ENCODE data around the gene CWF19L1.
"Not testable (repeated sequence)": the region's sequence is repeated elsewhere in the genome, so short reads cannot be mapped to it uniquely, and the experiment has no call there.

CWF19L1 gene

GRCh38 chr10:100282907-100283306, 15.5 kb upstream of the CWF19L1 start:
- no peak for ATAC-seq
- no peak for TF ChIP-seq TCF4 (CRISPR knock-in tag; IDR thresholded peaks at IDR 0.05; ENCODE audit: borderline replicate concordance)
- TF ChIP-seq, protein P1, sequence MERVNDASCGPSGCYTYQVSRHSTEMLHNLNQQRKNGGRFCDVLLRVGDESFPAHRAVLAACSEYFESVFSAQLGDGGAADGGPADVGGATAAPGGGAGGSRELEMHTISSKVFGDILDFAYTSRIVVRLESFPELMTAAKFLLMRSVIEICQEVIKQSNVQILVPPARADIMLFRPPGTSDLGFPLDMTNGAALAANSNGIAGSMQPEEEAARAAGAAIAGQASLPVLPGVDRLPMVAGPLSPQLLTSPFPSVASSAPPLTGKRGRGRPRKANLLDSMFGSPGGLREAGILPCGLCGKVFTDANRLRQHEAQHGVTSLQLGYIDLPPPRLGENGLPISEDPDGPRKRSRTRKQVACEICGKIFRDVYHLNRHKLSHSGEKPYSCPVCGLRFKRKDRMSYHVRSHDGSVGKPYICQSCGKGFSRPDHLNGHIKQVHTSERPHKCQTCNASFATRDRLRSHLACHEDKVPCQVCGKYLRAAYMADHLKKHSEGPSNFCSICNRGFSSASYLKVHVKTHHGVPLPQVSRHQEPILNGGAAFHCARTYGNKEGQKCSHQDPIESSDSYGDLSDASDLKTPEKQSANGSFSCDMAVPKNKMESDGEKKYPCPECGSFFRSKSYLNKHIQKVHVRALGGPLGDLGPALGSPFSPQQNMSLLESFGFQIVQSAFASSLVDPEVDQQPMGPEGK (CRISPR knock-in tag; IDR thresholded peaks at IDR 0.05; ENCODE audit: borderline replicate concordance), result no peak
- no peak for TF ChIP-seq SNAI2 (CRISPR knock-in tag; IDR thresholded peaks at IDR 0.05)
- TF ChIP-seq CSDC2 (CRISPR knock-in tag; IDR thresholded peaks at IDR 0.05), result no peak
- no peak for TF ChIP-seq POU6F1 (CRISPR knock-in tag; IDR thresholded peaks at IDR 0.05; ENCODE audit: borderline replicate concordance, low read depth)
- TF ChIP-seq, protein P2, sequence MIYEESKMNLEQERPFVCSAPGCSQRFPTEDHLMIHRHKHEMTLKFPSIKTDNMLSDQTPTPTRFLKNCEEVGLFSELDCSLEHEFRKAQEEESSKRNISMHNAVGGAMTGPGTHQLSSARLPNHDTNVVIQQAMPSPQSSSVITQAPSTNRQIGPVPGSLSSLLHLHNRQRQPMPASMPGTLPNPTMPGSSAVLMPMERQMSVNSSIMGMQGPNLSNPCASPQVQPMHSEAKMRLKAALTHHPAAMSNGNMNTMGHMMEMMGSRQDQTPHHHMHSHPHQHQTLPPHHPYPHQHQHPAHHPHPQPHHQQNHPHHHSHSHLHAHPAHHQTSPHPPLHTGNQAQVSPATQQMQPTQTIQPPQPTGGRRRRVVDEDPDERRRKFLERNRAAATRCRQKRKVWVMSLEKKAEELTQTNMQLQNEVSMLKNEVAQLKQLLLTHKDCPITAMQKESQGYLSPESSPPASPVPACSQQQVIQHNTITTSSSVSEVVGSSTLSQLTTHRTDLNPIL (CRISPR knock-in tag; IDR thresholded peaks at IDR 0.05; ENCODE audit: low read depth), result no peak
- no peak for TF ChIP-seq ZFP3 (CRISPR knock-in tag; IDR thresholded peaks at IDR 0.05)
- no peak for TF ChIP-seq RARB (CRISPR knock-in tag; IDR thresholded peaks at IDR 0.05)
- no peak for TF ChIP-seq ZNF565 (CRISPR knock-in tag; conservative IDR thresholded peaks at IDR 0.05; ENCODE audit: low read depth)
- no peak for TF ChIP-seq PPARA (CRISPR knock-in tag; IDR thresholded peaks at IDR 0.05; ENCODE audit: borderline replicate concordance)
- TF ChIP-seq ZFP30 (CRISPR knock-in tag; IDR thresholded peaks at IDR 0.05), result no peak
- no peak for TF ChIP-seq GLIS3 (CRISPR knock-in tag; IDR thresholded peaks at IDR 0.05)
- TF ChIP-seq ESRRG (CRISPR knock-in tag; IDR thresholded peaks at IDR 0.05), result no peak
- no peak for TF ChIP-seq ZNF8 (CRISPR knock-in tag; IDR thresholded peaks at IDR 0.05)
- TF ChIP-seq OSR1 (CRISPR knock-in tag; IDR thresholded peaks at IDR 0.05), result no peak
- TF ChIP-seq BACH2 (CRISPR knock-in tag; IDR thresholded peaks at IDR 0.05; ENCODE audit: borderline replicate concordance), result no peak
- TF ChIP-seq ISL1 (CRISPR knock-in tag; IDR thresholded peaks at IDR 0.05), result no peak
- no peak for TF ChIP-seq TOX (CRISPR knock-in tag; IDR thresholded peaks at IDR 0.05; ENCODE audit: borderline replicate concordance)
- TF ChIP-seq CSRNP3 (CRISPR knock-in tag; IDR thresholded peaks at IDR 0.05), result no peak

- not testable (repeated sequence) for ATAC-seq
Measured at GRCh38 chr10:100276971-100277370, 9.5 kb upstream of the CWF19L1 start.

GRCh38 chr10:100265821-100266485, 1.5 kb downstream of the CWF19L1 start:
- no peak for ATAC-seq
- TF ChIP-seq RARB (CRISPR knock-in tag; IDR thresholded peaks at IDR 0.05), result no peak
- TF ChIP-seq ZNF8 (CRISPR knock-in tag; IDR thresholded peaks at IDR 0.05), result no peak
- TF ChIP-seq CSRNP3 (CRISPR knock-in tag; IDR thresholded peaks at IDR 0.05), result no peak

DNA sequence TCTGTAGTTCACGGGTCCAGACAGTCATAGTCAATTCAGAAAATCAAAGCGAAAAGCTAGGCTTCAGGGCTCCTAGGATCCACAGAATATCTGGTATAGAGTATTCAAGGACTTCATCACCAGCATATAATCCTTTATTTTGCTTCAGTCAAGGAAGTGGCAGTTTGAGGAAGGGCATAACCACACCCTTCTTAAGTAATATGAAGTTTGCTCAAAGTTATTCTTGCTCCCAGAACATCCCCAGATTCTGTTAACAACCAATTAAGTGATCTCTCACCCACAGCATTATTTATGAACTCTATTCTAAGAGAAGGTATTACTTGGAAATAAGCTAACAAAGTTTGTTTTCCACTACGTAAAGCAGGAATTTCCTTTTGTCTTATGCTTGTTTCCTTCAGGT, 13.2 kb downstream of the CWF19L1 start:
- no peak for ATAC-seq
- TF ChIP-seq TCF4 (CRISPR knock-in tag; IDR thresholded peaks at IDR 0.05; ENCODE audit: borderline replicate concordance) (no peak), CSDC2 (CRISPR knock-in tag; IDR thresholded peaks at IDR 0.05) (no peak), ZNF70 (CRISPR knock-in tag; IDR thresholded peaks at IDR 0.05) (no peak), ISL1 (CRISPR knock-in tag; IDR thresholded peaks at IDR 0.05) (no peak), CSRNP3 (CRISPR knock-in tag; IDR thresholded peaks at IDR 0.05) (no peak), SNAI2 (CRISPR knock-in tag; IDR thresholded peaks at IDR 0.05) (no peak), ARNTL (CRISPR knock-in tag; IDR thresholded peaks at IDR 0.05; ENCODE audit: borderline replicate concordance, low read depth) (no peak), ZFP30 (CRISPR knock-in tag; IDR thresholded peaks at IDR 0.05) (no peak), TOX (CRISPR knock-in tag; IDR thresholded peaks at IDR 0.05; ENCODE audit: borderline replicate concordance) (no peak), PPARA (CRISPR knock-in tag; IDR thresholded peaks at IDR 0.05; ENCODE audit: borderline replicate concordance) (no peak), ZFP3 (CRISPR knock-in tag; IDR thresholded peaks at IDR 0.05) (no peak)
- TF ChIP-seq, protein P2 (CRISPR knock-in tag; IDR thresholded peaks at IDR 0.05; ENCODE audit: low read depth), result no peak
